Measurements from ENCODE around the gene SERPINA5. TPM values are rescaled to one million over a fixed set of nuclear protein-coding genes. Genes with fewer than 3 reads are reported as not detected.

SERPINA5 gene
- total RNA-seq, 1 experiment from 2014 or later: 0.49 TPM

GRCh38 chr14:94558842-94559241, 22.4 kb upstream of the SERPINA5 start:
- H3K27ac ChIP-seq (ENCODE audit: low read length): no peak overlapping the region
- H3K36me3 ChIP-seq (ENCODE audit: control insufficient read depth, insufficient read depth, low read length): no peaks in the 10 kb centered on the region
- intact Hi-C loops (cut with micrococcal nuclease; ENCODE audit: unreplicated experiment) (no loop called here), in situ Hi-C loops (cut with HindIII; ENCODE audit: low pct_unique_long_range_greater_than_20kb, low sequenced_read_pairs) (no loop called here)
- no peak for ATAC-seq
- H3K9me3 ChIP-seq (ENCODE audit: control insufficient read depth, insufficient read depth, low read depth, low read length): no peaks in the 10 kb centered on the region; the same call in 1 of the 2 replicates
- H3K4me1 ChIP-seq (ENCODE audit: control insufficient read depth, insufficient read depth, low read length): no peaks in the 10 kb centered on the region
- DNase-seq (ENCODE audit: low read depth, low spot score): no peak
- no peaks in the 10 kb centered on the region for H3K27me3 ChIP-seq (ENCODE audit: control insufficient read depth, insufficient read depth, low read length)
- POLR2A ChIA-PET: no interaction called here
- no TSS peak for BruUV-seq (replicated peaks)
- CTCF ChIA-PET: no interaction called here
- no peak overlapping the region for H3K4me3 ChIP-seq (ENCODE audit: low read depth in 2 of 2, low read length in 2 of 2)
- TF ChIP-seq REST (IDR thresholded peaks at IDR 0.05; ENCODE audit: insufficient read depth in 1 of 2, low read depth in 2 of 2, low read length in 1 of 2) (no peak), CTCF (IDR thresholded peaks at IDR 0.05) (no peak), POLR2AphosphoS5 (IDR thresholded peaks at IDR 0.05; ENCODE audit: low read depth, low read length) (no peak), TCF7L2 (IDR thresholded peaks at IDR 0.05; ENCODE audit: low read depth, low read length) (no peak), SIN3A (IDR thresholded peaks at IDR 0.05; ENCODE audit: borderline replicate concordance, insufficient read depth, low read depth, low read length) (no peak)

DNA sequence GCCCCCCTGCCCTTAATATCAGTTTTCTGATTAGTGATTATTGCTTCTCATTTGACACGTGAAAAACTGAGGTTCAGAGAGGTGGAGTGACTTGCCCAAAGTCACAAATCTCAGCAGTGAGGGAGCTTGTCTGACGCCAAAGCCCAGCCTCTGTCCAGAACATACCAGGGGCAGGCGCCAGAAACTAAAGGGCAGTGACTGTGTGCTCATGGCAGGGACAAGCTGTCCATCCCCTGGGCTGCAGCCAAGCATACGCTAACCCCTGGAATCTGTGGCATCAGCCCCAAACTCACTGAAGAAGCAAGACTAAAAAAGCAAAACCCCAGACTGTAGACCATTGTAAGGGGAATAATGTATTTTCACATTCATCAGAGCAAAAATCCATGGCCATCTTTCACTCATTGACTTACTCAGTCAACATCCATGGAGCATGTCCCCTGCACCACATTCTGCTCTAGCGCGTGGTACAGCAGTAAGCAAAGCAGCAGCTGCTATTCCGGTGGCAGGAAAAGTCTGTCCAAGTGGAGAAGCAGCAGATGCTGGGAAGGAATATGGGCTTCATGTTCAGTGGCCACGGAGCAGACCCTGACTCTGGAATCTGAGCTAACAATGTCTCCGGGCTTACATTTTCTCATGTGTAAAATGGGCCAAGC, 21.5 kb upstream of the SERPINA5 start:
- in situ Hi-C loops (cut with HindIII; ENCODE audit: low pct_unique_long_range_greater_than_20kb, low sequenced_read_pairs) (no loop called here), intact Hi-C loops (cut with micrococcal nuclease; ENCODE audit: unreplicated experiment) (no loop called here)
- POLR2A ChIA-PET: no interaction called here
- ATAC-seq (no peak), DNase-seq (ENCODE audit: low read depth, low spot score) (no peak)
- no peaks in the 10 kb centered on the region; the same call in 1 of the 2 replicates for H3K9me3 ChIP-seq (ENCODE audit: control insufficient read depth, insufficient read depth, low read depth, low read length)
- CTCF ChIA-PET: no interaction called here
- no peak overlapping the region for H3K4me3 ChIP-seq (ENCODE audit: low read depth in 2 of 2, low read length in 2 of 2)
- H3K36me3 ChIP-seq (ENCODE audit: control insufficient read depth, insufficient read depth, low read length): no peaks in the 10 kb centered on the region
- no peaks in the 10 kb centered on the region for H3K27me3 ChIP-seq (ENCODE audit: control insufficient read depth, insufficient read depth, low read length)
- no peaks in the 10 kb centered on the region for H3K4me1 ChIP-seq (ENCODE audit: control insufficient read depth, insufficient read depth, low read length)
- no TSS peak for BruUV-seq (replicated peaks)
- H3K27ac ChIP-seq (ENCODE audit: low read length): no peak overlapping the region
- TF ChIP-seq SIN3A (IDR thresholded peaks at IDR 0.05; ENCODE audit: borderline replicate concordance, insufficient read depth, low read depth, low read length) (no peak), POLR2AphosphoS5 (IDR thresholded peaks at IDR 0.05; ENCODE audit: low read depth, low read length) (no peak), TCF7L2 (IDR thresholded peaks at IDR 0.05; ENCODE audit: low read depth, low read length) (no peak), CTCF (IDR thresholded peaks at IDR 0.05) (no peak), REST (IDR thresholded peaks at IDR 0.05; ENCODE audit: insufficient read depth in 1 of 2, low read depth in 2 of 2, low read length in 1 of 2) (no peak)
